HCT116 (cell line): ENCODE measurements around the gene TMOD3. TPM values are rescaled to one million over a fixed set of nuclear protein-coding genes. Genes with fewer than 3 reads are reported as not detected.

Experiments used
- ATAC-seq: fragments of 200-7000 bp; cut with Tn5 transposase; 2 replicates; pipeline ENCODE4 v1.9.1; 2020; ENCODE audit warnings: mild to moderate bottlenecking, moderate library complexity
- BruUV-seq: library from RNA; stranded (reverse); fragments of 400-500 nt; replicated peaks from 2 replicates; lab custom pipeline; 2021; lab: Mats Ljungman, UMichigan
- CTCF ChIA-PET: fragments of 300-600 bp; sonication (Branson Sonifier 250); formaldehyde crosslinking; loops from one replicate; lab custom pipeline; 2021; ENCODE audit warnings: antibody characterized with exemption; lab: Charles Lee
- POLR2A ChIA-PET: fragments of 300-600, 350-600 bp; sonication (Branson Sonifier 250); formaldehyde crosslinking; loops from one replicate; lab custom pipeline; 2021; ENCODE audit warnings: antibody characterized with exemption; lab: Charles Lee
- RAD21 ChIA-PET, 2 experiments: fragments of 300-600 bp; sonication (Branson Sonifier 250); formaldehyde crosslinking; loops; one replicate each; lab custom pipeline; 2023; ENCODE audit warnings: low total read pairs in 2 of 2; ENCODE audit not compliant: uncharacterized antibody in 2 of 2, unreplicated experiment in 2 of 2, low non-redundant PET in 1 of 2; lab: Charles Lee
- DNase-seq: peaks from one replicate; pipeline ENCODE4 v3.0.0-alpha.2; 2010; ENCODE audit warnings: low read depth, low spot score
- H2AFZ ChIP-seq: fragments of 200-600 bp; shearing (Covaris generic), sonication (generic); 2 replicates; pipeline ENCODE4 v1.6.1; 2017; ENCODE audit warnings: low read depth, mixed run types, mixed read lengths, antibody characterized with exemption, low read length; ENCODE audit not compliant: poor library complexity, severe bottlenecking
- H3K27ac ChIP-seq: 2 replicates; pipeline ENCODE4 v1.5.1; 2012; ENCODE audit warnings: low read depth, low read length
- H3K27me3 ChIP-seq: fragments of 200-600 bp; sonication (generic); 2 replicates; pipeline ENCODE4 v1.6.1; 2016; ENCODE audit warnings: mixed run types, low read length, mixed read lengths; ENCODE audit not compliant: insufficient read depth
- H3K36me3 ChIP-seq, 2 experiments: fragments of 200-500 bp in 1 of 2; fragments of 200-600 bp in 1 of 2; sonication (Bioruptor generic) in 1 of 2; sonication (generic) in 1 of 2; 2 replicates each; pipeline versions ENCODE4 v1.5.1 to v1.6.1; 2014 to 2016; ENCODE audit warnings: low read length in 2 of 2, inconsistent platforms in 1 of 2, mixed read lengths in 1 of 2, mixed run types in 1 of 2; ENCODE audit not compliant: insufficient read depth in 2 of 2, control insufficient read depth in 1 of 2
- H3K4me1 ChIP-seq, 2 experiments: fragments of 200-600 bp in 1 of 2; sonication (generic) in 1 of 2; 2 replicates each; pipeline versions ENCODE4 v1.5.1 to v1.6.1; 2012 to 2017; ENCODE audit warnings: low read length in 2 of 2, inconsistent platforms in 1 of 2, mild to moderate bottlenecking in 1 of 2, mixed read lengths in 1 of 2, mixed run types in 1 of 2, moderate library complexity in 1 of 2; ENCODE audit not compliant: insufficient read depth in 2 of 2, control insufficient read depth in 1 of 2
- H3K4me2 ChIP-seq: fragments of 200-600 bp; sonication (generic); 2 replicates; pipeline ENCODE4 v1.6.1; 2017; ENCODE audit warnings: mixed run types, low read length, mixed read lengths
- H3K4me3 ChIP-seq, 2 experiments: fragments of 200-600 bp in 1 of 2; sonication (generic) in 1 of 2; replicated peaks in 1 of 2; 2 replicates each; pipeline ENCODE4 v1.5.1; 2011 to 2016; ENCODE audit warnings: low read length in 2 of 2, control low read depth in 1 of 2, low read depth in 1 of 2, mild to moderate bottlenecking in 1 of 2, mixed read lengths in 1 of 2, mixed run types in 1 of 2
- H3K79me2 ChIP-seq: fragments of 200-600 bp; sonication (generic); 2 replicates; pipeline ENCODE4 v1.6.1; 2017; ENCODE audit warnings: mild to moderate bottlenecking, mixed run types, low read length, moderate library complexity, mixed read lengths; ENCODE audit not compliant: insufficient read depth
- H3K9ac ChIP-seq: fragments of 200-600 bp; sonication (generic); 2 replicates; pipeline ENCODE4 v1.6.1; 2016; ENCODE audit warnings: low read length, mixed read lengths
- H3K9me2 ChIP-seq: fragments of 200-600 bp; sonication (generic), shearing (Covaris generic); 2 replicates; pipeline ENCODE4 v1.6.1; 2017; ENCODE audit warnings: mixed run types, mild to moderate bottlenecking, moderate library complexity; ENCODE audit not compliant: insufficient read depth
- H3K9me3 ChIP-seq, 2 experiments: fragments of 200-500 bp in 1 of 2; fragments of 200-600 bp in 1 of 2; sonication (Bioruptor generic) in 1 of 2; sonication (generic) in 1 of 2; 2 replicates each; pipeline ENCODE4 v1.6.1; 2014 to 2017; ENCODE audit warnings: low read length in 2 of 2, mixed read lengths in 2 of 2, inconsistent platforms in 1 of 2, low read depth in 1 of 2, mild to moderate bottlenecking in 1 of 2, mixed run types in 1 of 2, moderate library complexity in 1 of 2; ENCODE audit not compliant: control insufficient read depth in 1 of 2, insufficient read depth in 1 of 2
- H4K20me1 ChIP-seq: fragments of 200-600 bp; sonication (generic), shearing (Covaris generic); 2 replicates; pipeline ENCODE4 v1.6.1; 2017; ENCODE audit warnings: mixed run types, mild to moderate bottlenecking, moderate library complexity; ENCODE audit not compliant: insufficient read depth
- EGR1 ChIP-seq: IDR thresholded peaks from 2 replicates; pipeline ENCODE4 v1.6.1; 2012; ENCODE audit warnings: low read depth
- POLR2A ChIP-seq: IDR thresholded peaks from 2 replicates; pipeline ENCODE4 v1.7.0; 2011; ENCODE audit warnings: borderline replicate concordance; ENCODE audit not compliant: insufficient read depth, insufficient read length; ENCODE audit errors: extremely low read depth
- POLR2AphosphoS5 ChIP-seq: IDR thresholded peaks from 2 replicates; pipeline ENCODE4 v1.6.1; 2011; ENCODE audit warnings: mild to moderate bottlenecking, low read depth, low read length, moderate library complexity
- RAD21 ChIP-seq: IDR thresholded peaks from 2 replicates; pipeline ENCODE4 v1.6.1; 2012; ENCODE audit warnings: low read depth, mild to moderate bottlenecking
- SP1 ChIP-seq: IDR thresholded peaks from 2 replicates; pipeline ENCODE4 v1.6.1; 2012; ENCODE audit warnings: low read depth
- SRF ChIP-seq: IDR thresholded peaks from 2 replicates; pipeline ENCODE4 v1.6.1; 2012; ENCODE audit warnings: low read depth
- TCF7L2 ChIP-seq: IDR thresholded peaks from 2 replicates; pipeline ENCODE4 v1.7.0; 2011; ENCODE audit warnings: borderline replicate concordance, inconsistent platforms; ENCODE audit not compliant: insufficient read depth, insufficient read length; ENCODE audit errors: extremely low read depth
- ZNF274 ChIP-seq: fragments of 200-500 bp; sonication (Bioruptor generic); IDR thresholded peaks from 2 replicates; pipeline ENCODE4 v1.6.1; 2014; ENCODE audit warnings: mild to moderate bottlenecking, low read depth, low read length, inconsistent platforms
- intact Hi-C: fragments of 100-400 bp; cut with micrococcal nuclease; formaldehyde crosslinking; loops from 2 replicates; pipeline ENCODE4 v1.10.0; 2022
- total RNA-seq: library from RNA; stranded (reverse); gene quantifications from one replicate; pipeline ENCODE4 v1.2.1, GENCODE V29; 2021; ENCODE audit not compliant: unreplicated experiment
- TF ChIP-seq, protein P1 (sequence below): IDR thresholded peaks from 2 replicates; pipeline ENCODE4 v1.6.1; 2011; ENCODE audit warnings: mild to moderate bottlenecking, low read length, moderate library complexity; ENCODE audit not compliant: insufficient replicate concordance; ENCODE audit errors: extremely low read depth
- TF ChIP-seq, protein P2 (sequence below): IDR thresholded peaks from 2 replicates; pipeline ENCODE4 v1.6.1; 2012

The TMOD3 gene
- total RNA-seq, 1 experiment from 2014 or later, result 78.8 TPM

DNA sequence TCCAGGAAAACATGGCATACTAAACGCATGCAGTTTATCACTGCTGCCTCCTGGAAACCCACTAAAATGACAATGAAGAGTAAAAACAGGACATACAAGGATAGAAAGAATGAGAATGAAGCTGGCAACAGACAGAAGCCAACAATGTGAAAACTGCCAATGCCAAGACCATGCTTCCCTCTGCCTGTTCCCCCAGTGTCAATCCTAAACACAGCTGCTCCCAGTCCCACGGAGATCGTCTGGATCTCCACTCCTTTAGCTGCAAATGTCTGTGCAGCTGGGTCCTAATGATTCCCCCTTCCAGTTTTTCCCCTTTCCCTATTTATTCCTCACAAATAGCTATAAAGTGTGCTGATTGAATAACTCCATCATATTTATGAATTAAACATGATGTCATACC is 126.1 kb downstream of the TMOD3 start:
- Histone ChIP-seq H3K27ac (no peak overlapping the region), H4K20me1 (no peaks in the 10 kb centered on the region; the same call in 1 of the 2 replicates), H2AFZ (no peak overlapping the region), H3K4me3 (no peak overlapping the region), H3K9ac (no peak overlapping the region), H3K36me3 (peaks cover 57 to 73% of the 10 kb centered on the region in 2 experiments), H3K79me2 (no peaks in the 10 kb centered on the region; the same call in 1 of the 2 replicates), H3K9me3 (no peaks in the 10 kb centered on the region), H3K4me1 (no peaks in the 10 kb centered on the region), H3K9me2 (no peaks in the 10 kb centered on the region), H3K4me2 (no peak overlapping the region), H3K27me3 (no peaks in the 10 kb centered on the region)
- no TSS peak for BruUV-seq
- DNase-seq (no peak), ATAC-seq (no peak)
- intact Hi-C loops, result no loop called here
- ChIA-PET RAD21 (no interaction called here), CTCF (no interaction called here), POLR2A (no interaction called here)
- TF ChIP-seq, protein P1, sequence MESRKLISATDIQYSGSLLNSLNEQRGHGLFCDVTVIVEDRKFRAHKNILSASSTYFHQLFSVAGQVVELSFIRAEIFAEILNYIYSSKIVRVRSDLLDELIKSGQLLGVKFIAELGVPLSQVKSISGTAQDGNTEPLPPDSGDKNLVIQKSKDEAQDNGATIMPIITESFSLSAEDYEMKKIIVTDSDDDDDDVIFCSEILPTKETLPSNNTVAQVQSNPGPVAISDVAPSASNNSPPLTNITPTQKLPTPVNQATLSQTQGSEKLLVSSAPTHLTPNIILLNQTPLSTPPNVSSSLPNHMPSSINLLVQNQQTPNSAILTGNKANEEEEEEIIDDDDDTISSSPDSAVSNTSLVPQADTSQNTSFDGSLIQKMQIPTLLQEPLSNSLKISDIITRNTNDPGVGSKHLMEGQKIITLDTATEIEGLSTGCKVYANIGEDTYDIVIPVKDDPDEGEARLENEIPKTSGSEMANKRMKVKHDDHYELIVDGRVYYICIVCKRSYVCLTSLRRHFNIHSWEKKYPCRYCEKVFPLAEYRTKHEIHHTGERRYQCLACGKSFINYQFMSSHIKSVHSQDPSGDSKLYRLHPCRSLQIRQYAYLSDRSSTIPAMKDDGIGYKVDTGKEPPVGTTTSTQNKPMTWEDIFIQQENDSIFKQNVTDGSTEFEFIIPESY, result no peak
- TF ChIP-seq, protein P2, sequence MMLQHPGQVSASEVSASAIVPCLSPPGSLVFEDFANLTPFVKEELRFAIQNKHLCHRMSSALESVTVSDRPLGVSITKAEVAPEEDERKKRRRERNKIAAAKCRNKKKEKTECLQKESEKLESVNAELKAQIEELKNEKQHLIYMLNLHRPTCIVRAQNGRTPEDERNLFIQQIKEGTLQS, result no peak
- TF ChIP-seq SP1, result no peak
- TF ChIP-seq RAD21, result no peak
- no peak for TF ChIP-seq TCF7L2
- TF ChIP-seq SRF, result no peak
- no peak for TF ChIP-seq EGR1
- TF ChIP-seq POLR2A, result no peak
- no peak for TF ChIP-seq POLR2AphosphoS5
- TF ChIP-seq ZNF274, result no peak

Other genes with a start within 250 kb of the TMOD3 start
- gene DMXL2, start 206.9 kb upstream of the TMOD3 start, total RNA-seq, result 21.5 TPM
- gene SCG3, start 148.2 kb upstream of the TMOD3 start, total RNA-seq, result not detected
- gene LYSMD2, start 92.0 kb upstream of the TMOD3 start, total RNA-seq, result 10.8 TPM
- gene TMOD2, start 78.1 kb upstream of the TMOD3 start, total RNA-seq, result 5.7 TPM
- 27.8 TPM for gene LEO1, start 142.1 kb downstream of the TMOD3 start, total RNA-seq
- gene MAPK6, start 189.6 kb downstream of the TMOD3 start, total RNA-seq, result 57.4 TPM